GM13977 (cell line): ENCODE data around the gene ERICH4.
"Not testable (repeated sequence)": the region's sequence is repeated elsewhere in the genome, so short reads cannot be mapped to it uniquely, and the experiment has no call there.

Source experiments
- DNase-seq: peaks from one replicate; pipeline ENCODE4 v3.0.0; 2012; ENCODE audit warnings: low spot score
- in situ Hi-C: fragments of 300-500 bp; cut with MboI; formaldehyde crosslinking; loops from one replicate; pipeline ENCODE4 v1.12.0; 2022; ENCODE audit warnings: low sequenced_read_pairs, low pct_unique_long_range_greater_than_20kb, mixed read lengths, inconsistent platforms; ENCODE audit not compliant: unreplicated experiment
- TF ChIP-seq, protein P1 (sequence below): IDR thresholded peaks from 2 replicates; pipeline ENCODE4 v1.5.1; 2012; ENCODE audit warnings: mild to moderate bottlenecking, control low read depth; ENCODE audit not compliant: insufficient read depth; ENCODE audit errors: extremely low read depth, missing control alignments

The ERICH4 gene

DNA sequence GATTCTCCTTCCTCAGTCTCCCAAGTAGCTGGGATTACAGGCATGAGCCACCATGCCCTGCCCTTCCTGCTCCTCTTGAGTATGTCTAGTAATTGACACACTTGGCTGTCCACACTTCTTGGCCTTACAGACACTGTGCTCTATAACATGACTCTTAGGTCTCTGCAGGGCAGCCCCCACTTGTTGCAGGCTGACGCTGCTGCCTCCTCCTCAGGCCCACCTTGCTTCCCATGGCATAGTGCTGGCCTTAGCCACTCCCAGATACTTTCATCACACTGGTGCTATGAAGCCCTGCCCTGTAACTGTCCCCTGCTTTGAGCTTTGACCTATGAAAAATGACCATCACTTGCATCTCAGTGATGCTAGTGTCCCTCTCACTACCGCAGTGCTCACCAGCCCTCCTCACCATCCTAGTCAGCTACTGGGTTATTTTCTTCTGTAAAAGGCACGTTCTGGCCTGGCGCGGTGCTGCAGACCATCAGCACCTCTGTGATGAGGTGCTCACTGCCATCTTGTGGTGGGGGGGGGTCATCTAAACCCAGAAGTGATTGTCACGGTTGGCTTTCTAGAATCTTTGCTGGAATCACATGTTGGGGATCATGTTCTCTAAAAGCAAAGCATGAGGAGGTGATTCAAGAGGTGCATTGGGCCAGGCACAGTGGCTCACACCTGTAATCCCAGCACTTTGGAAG is 9.8 kb downstream of the ERICH4 start:
- in situ Hi-C loops = no loop called here
- TF ChIP-seq, protein P1, sequence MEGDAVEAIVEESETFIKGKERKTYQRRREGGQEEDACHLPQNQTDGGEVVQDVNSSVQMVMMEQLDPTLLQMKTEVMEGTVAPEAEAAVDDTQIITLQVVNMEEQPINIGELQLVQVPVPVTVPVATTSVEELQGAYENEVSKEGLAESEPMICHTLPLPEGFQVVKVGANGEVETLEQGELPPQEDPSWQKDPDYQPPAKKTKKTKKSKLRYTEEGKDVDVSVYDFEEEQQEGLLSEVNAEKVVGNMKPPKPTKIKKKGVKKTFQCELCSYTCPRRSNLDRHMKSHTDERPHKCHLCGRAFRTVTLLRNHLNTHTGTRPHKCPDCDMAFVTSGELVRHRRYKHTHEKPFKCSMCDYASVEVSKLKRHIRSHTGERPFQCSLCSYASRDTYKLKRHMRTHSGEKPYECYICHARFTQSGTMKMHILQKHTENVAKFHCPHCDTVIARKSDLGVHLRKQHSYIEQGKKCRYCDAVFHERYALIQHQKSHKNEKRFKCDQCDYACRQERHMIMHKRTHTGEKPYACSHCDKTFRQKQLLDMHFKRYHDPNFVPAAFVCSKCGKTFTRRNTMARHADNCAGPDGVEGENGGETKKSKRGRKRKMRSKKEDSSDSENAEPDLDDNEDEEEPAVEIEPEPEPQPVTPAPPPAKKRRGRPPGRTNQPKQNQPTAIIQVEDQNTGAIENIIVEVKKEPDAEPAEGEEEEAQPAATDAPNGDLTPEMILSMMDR = no peak
- DNase-seq = no peak

GRCh38 chr19:41455936-41456335 is 13.0 kb downstream of the ERICH4 start:
- TF ChIP-seq, protein P1 = no peak
- DNase-seq = no peak
- in situ Hi-C loops = no loop called here

DNA sequence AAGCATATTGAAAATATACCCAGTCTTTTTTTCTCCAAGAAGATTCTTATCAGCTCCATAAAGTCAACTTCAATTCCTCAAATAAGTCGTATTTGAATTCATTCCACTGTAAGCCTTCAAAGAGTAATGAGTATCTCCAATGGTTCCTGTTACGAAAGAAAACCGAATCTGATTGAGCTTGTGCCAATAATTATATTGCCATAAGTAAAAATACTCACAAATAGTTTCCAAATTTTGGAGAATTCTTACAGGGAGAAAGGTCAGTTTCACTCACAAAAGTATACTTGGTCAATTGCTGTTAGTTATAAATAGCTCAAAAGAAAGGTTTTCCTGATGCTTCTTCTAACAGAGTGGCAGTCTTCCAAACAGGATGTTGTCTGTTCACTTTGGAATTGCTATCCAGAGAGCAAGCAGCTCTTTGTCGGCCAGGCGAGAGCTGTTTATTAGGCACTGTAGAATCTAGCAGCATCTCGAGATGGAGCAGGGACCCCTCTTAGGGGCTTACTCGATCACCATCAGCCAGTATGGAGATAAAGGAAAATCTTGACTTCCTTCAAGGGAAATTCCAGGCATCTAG is 13.5 kb downstream of the ERICH4 start:
- TF ChIP-seq, protein P1 = no peak
- in situ Hi-C loops = no loop called here
- DNase-seq = no peak

- in situ Hi-C loops = no loop called here
- TF ChIP-seq, protein P1 = no peak
- DNase-seq = peak; percentile 66
These were observed 14.3 kb downstream of the ERICH4 start for GRCh38 chr19:41457241-41457640.

DNA sequence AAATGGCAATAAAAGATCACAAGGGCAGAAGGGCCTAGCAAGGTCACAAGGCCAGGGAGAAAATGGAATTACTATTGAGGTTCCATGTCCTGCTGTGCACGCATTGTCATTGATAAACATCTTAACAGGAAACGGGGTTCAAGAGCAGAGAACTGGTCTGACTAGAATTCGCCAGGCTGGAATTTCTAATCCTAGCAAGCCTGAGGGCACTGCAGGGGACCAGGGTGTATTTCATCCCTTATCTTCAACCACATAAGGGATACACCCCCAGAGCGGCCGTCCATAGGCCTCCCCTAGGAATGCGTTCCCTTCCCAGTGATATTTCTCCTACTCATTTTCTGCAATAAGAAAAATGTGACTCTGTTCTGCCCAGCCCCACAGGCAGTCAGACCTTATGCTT is 19.5 kb downstream of the ERICH4 start:
- no peak for DNase-seq
- TF ChIP-seq, protein P1 = no peak
- in situ Hi-C loops = no loop called here

DNA sequence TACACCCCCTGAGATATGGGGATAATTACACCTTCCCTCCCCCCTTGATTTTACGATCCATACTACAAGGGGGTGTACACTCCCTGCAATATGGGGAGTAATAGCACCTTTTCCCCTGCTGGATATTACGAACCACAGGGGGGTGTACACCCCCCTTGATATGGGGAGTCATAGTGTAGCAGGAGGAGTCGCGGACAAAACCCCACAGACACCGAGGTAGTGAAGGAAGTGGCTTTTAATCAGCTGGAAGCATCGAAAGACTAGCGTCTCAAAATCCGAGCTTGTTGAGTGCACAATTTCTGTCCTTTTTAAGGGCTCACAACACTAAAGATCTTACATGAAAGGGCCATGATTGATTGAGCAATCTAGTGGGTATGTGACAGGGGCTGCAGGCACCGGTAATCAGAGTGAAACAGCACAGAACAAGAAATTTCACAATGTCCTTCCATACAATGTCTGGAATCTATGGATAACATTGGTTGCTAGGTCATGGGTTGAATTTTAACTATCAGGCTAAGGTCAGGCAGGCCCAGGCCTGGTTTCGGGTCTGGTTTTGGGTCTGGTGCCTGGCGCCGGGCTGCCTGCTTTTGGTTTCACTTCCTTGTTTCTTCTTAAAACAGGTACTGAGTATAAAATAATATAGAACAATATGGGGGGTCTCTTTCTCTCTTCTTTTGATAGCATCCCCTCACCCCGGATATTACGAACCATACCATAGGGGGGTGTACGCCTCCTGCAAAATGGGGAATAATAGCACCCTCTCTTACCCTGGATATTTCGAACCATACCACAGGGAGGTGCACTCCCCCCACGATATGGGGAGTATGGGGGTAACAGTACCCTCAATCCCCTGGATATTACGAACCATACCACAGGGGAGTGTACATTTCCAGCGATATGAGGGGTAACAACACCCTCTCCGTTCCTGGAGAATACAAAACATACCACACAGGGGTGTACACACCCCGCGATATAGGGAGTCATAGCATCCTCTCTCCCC is 20.6 kb downstream of the ERICH4 start:
- in situ Hi-C loops, DNase-seq: not testable (repeated sequence)
